Measurements from ENCODE around the gene PHF12.

Gene PHF12

GRCh38 chr17:28951428-28951990 is at the start of gene PHF12:
TSS of gene PHF12 (minus strand) at chr17:28951518. CDS start at chr17:28950960, 558 bp downstream.
- peak; percentile 100 for DNase-seq (ENCODE audit: low read depth)

GRCh38 chr17:29000973-29001372 is 49.7 kb upstream of the PHF12 start:
- DNase-seq (ENCODE audit: low read depth) = no peak

GRCh38 chr17:28999206-28999605 is 47.9 kb upstream of the PHF12 start:
- DNase-seq (ENCODE audit: low read depth) = no peak

- DNase-seq (ENCODE audit: low read depth) = no peak
Measured at GRCh38 chr17:28997806-28998205, 46.5 kb upstream of the PHF12 start.

GRCh38 chr17:28996554-28997096 is 45.3 kb upstream of the PHF12 start:
- DNase-seq (ENCODE audit: low read depth) = no peak

- no peak for DNase-seq (ENCODE audit: low read depth)
Measured at GRCh38 chr17:28993645-28994426, 42.5 kb upstream of the PHF12 start.

- DNase-seq (ENCODE audit: low read depth) = no peak
Measured at GRCh38 chr17:28992625-28993600, 41.6 kb upstream of the PHF12 start.

GRCh38 chr17:28992185-28992584 is 40.9 kb upstream of the PHF12 start:
- DNase-seq (ENCODE audit: low read depth) = no peak

- DNase-seq (ENCODE audit: low read depth) = no peak
Measured at GRCh38 chr17:28991779-28992178, 40.5 kb upstream of the PHF12 start.

GRCh38 chr17:28989028-28989427 is 37.7 kb upstream of the PHF12 start:
- DNase-seq (ENCODE audit: low read depth) = no peak

GRCh38 chr17:28988475-28988874 is 37.2 kb upstream of the PHF12 start:
- DNase-seq (ENCODE audit: low read depth) = no peak

- DNase-seq (ENCODE audit: low read depth) = no peak
Measured at GRCh38 chr17:28986714-28987655, 35.7 kb upstream of the PHF12 start.

- no peak for DNase-seq (ENCODE audit: low read depth)
Measured at GRCh38 chr17:28985950-28986713, 34.8 kb upstream of the PHF12 start.

GRCh38 chr17:28983286-28984230 is 32.2 kb upstream of the PHF12 start:
- DNase-seq (ENCODE audit: low read depth) = no peak

- peak; percentile 39 for DNase-seq (ENCODE audit: low read depth)
Measured at GRCh38 chr17:28982131-28982793, 30.9 kb upstream of the PHF12 start.

GRCh38 chr17:28978356-28978964 is 27.1 kb upstream of the PHF12 start:
- no peak for DNase-seq (ENCODE audit: low read depth)

GRCh38 chr17:28977659-28978355 is 26.5 kb upstream of the PHF12 start:
- no peak for DNase-seq (ENCODE audit: low read depth)

GRCh38 chr17:28975646-28976045 is 24.3 kb upstream of the PHF12 start:
- DNase-seq (ENCODE audit: low read depth) = no peak
